Skeletal muscle satellite cell (primary cell): ENCODE results near the gene SLC6A2.

Experiments
- H3K27me3 ChIP-seq: 2 replicates; pipeline ENCODE4 v1.7.0; 2013; ENCODE audit warnings: low read length; ENCODE audit not compliant: control insufficient read depth, insufficient read depth
- H3K36me3 ChIP-seq: 2 replicates; pipeline ENCODE4 v1.7.0; 2013; ENCODE audit warnings: mild to moderate bottlenecking, control low read depth, low read length; ENCODE audit not compliant: insufficient read depth
- H3K4me1 ChIP-seq: 2 replicates; pipeline ENCODE4 v1.7.0; 2013; ENCODE audit warnings: low read length; ENCODE audit not compliant: control insufficient read depth, insufficient read depth
- H3K4me2 ChIP-seq: 2 replicates; pipeline ENCODE4 v1.7.0; 2013; ENCODE audit warnings: mild to moderate bottlenecking, low read length
- H3K4me3 ChIP-seq: 2 replicates; pipeline ENCODE4 v1.7.0; 2013; ENCODE audit warnings: low read length
- H3K9ac ChIP-seq: 2 replicates; pipeline ENCODE4 v1.7.0; 2013; ENCODE audit warnings: mild to moderate bottlenecking, low read depth, low read length, moderate library complexity
- H3K9me3 ChIP-seq: replicated peaks from 2 replicates; pipeline ENCODE4 v1.7.0; 2013; ENCODE audit warnings: mild to moderate bottlenecking, control low read depth, low read length

SLC6A2 gene

DNA sequence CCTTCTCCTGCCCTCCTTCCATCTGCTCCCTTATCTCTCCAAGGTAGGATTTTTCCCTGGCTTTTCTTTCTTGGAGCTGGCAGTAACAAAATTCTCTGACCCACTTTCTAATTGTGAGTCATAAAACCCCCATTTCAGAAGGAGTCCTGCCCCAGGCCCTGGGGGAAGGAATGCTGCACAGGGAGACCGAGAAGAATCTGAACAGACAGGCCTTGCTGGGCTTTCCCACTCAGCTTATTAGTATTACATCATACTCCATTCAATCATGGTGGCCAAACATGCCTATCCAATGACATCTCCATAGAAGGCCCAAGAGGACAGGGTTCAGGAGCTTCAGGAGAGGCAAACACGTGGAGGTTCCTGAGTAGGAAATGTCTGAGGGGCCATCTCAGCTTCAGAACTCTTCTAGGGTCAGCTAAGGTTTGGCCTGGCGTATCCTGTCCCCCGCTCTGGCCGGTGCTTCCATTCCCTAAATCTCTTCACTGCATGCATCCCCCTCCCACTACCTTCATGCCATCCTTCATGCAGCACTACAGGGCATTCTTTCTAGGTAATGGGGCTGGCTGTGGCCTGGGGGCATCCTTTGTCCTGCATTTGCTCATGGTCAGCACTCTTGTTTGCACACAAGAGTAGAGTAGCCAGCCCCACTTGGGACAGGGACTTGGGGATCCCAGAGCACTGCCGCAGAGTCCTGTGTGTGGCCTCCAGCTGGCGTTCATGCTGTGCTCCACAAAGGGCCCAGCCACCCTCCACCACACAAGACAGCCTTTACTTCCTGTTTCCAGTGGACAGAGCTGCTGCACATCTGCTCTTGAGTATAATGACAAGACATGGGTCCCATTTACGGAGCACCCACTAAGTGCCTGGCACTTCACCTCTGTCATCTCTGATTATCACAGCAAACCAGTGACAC lies 8.2 kb downstream of the SLC6A2 start:
- H3K4me2 ChIP-seq, result no peak overlapping the region
- no peak overlapping the region for H3K4me3 ChIP-seq
- no peak overlapping the region for H3K9ac ChIP-seq
- no peaks in the 10 kb centered on the region for H3K4me1 ChIP-seq
- H3K27me3 ChIP-seq, result peaks cover 10% of the 10 kb centered on the region
- no peaks in the 10 kb centered on the region for H3K9me3 ChIP-seq
- no peaks in the 10 kb centered on the region for H3K36me3 ChIP-seq

DNA sequence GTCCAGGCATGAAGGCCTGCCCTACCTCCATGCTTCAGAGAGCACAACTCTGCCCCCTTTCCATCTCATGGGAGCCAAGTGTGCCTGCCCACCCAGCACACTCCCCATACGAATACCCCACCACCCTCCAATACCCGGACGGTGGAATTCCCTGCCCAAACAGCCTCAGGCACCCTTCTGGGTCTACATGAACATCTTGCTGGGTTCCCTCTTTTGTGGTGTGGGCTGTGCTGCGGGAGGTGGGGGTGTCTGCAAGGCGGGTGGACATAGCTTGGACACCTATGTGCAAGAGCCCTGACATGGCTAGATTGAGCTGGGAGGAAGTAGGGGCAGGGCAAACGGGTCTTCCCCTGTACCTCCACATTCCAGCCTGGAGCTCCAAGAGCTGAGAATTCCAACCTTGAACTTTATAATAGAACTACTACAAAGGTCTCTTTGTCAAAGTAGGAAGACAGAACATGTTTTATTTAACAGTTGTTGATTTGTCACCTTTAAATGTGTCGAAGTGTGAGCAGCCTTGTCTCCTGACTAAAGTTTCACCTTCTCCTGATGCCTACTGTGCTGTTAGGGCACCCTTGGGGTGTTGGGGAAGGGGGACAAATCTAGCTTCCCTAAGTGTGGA lies 9.1 kb downstream of the SLC6A2 start:
- Histone ChIP-seq H3K9me3 (no peaks in the 10 kb centered on the region), H3K4me1 (no peaks in the 10 kb centered on the region), H3K4me2 (no peak overlapping the region), H3K36me3 (no peaks in the 10 kb centered on the region), H3K27me3 (peaks cover 6% of the 10 kb centered on the region), H3K9ac (no peak overlapping the region), H3K4me3 (no peak overlapping the region)

DNA sequence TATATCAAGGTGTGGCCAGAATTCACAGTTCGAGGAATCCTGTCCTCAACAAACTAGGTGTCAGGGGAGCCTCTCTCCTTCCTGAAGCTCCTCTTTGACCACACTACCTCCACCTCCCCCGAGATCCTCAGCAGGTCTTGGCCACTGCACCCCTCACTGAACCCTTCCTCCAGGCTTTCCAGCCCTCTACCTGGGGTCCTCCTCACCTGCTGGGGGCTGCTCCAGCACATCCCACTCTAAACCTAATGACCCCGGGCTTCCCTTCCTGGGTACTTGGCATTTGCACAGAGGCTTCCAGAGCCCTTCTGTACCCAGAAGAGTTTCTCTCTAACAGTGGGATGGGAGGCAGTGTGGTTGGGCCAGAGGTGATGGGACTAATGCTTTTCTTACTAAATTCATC lies 9.7 kb downstream of the SLC6A2 start:
- no peak overlapping the region for H3K9ac ChIP-seq
- H3K4me2 ChIP-seq, result no peak overlapping the region
- H3K4me3 ChIP-seq, result no peak overlapping the region
- no peaks in the 10 kb centered on the region for H3K4me1 ChIP-seq
- H3K9me3 ChIP-seq, result no peaks in the 10 kb centered on the region
- H3K36me3 ChIP-seq, result no peaks in the 10 kb centered on the region
- H3K27me3 ChIP-seq, result peaks cover 3% of the 10 kb centered on the region

GRCh38 chr16:55666012-55666411 lies 10.2 kb downstream of the SLC6A2 start:
- H3K4me2 ChIP-seq, result no peak overlapping the region
- no peaks in the 10 kb centered on the region for H3K9me3 ChIP-seq
- H3K27me3 ChIP-seq, result no peaks in the 10 kb centered on the region
- no peaks in the 10 kb centered on the region for H3K36me3 ChIP-seq
- no peak overlapping the region for H3K9ac ChIP-seq
- H3K4me1 ChIP-seq, result no peaks in the 10 kb centered on the region
- no peak overlapping the region for H3K4me3 ChIP-seq

DNA sequence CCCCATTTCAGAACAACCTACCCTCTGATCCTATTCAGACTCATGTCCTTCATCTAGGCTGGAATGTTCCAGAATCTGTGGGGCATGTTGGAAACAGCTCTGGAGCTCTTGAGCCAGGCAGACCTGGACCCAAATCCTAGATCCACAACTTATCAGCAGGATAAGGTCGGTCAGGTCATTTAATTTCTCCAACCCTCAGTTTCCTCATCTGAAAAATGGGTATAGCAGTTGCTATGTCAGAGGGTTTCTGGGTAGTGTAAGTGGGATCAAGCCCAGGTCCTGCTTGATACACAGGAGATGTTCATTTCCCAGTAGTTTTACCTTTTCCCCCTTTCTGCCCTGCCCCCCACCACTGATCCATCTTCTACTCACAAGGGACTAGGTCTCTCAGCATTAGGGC lies 12.0 kb downstream of the SLC6A2 start:
- no peaks in the 10 kb centered on the region for H3K4me1 ChIP-seq
- no peaks in the 10 kb centered on the region for H3K36me3 ChIP-seq
- no peak overlapping the region for H3K4me2 ChIP-seq
- no peak overlapping the region for H3K4me3 ChIP-seq
- H3K9me3 ChIP-seq, result no peaks in the 10 kb centered on the region
- H3K9ac ChIP-seq, result no peak overlapping the region
- no peaks in the 10 kb centered on the region for H3K27me3 ChIP-seq

DNA sequence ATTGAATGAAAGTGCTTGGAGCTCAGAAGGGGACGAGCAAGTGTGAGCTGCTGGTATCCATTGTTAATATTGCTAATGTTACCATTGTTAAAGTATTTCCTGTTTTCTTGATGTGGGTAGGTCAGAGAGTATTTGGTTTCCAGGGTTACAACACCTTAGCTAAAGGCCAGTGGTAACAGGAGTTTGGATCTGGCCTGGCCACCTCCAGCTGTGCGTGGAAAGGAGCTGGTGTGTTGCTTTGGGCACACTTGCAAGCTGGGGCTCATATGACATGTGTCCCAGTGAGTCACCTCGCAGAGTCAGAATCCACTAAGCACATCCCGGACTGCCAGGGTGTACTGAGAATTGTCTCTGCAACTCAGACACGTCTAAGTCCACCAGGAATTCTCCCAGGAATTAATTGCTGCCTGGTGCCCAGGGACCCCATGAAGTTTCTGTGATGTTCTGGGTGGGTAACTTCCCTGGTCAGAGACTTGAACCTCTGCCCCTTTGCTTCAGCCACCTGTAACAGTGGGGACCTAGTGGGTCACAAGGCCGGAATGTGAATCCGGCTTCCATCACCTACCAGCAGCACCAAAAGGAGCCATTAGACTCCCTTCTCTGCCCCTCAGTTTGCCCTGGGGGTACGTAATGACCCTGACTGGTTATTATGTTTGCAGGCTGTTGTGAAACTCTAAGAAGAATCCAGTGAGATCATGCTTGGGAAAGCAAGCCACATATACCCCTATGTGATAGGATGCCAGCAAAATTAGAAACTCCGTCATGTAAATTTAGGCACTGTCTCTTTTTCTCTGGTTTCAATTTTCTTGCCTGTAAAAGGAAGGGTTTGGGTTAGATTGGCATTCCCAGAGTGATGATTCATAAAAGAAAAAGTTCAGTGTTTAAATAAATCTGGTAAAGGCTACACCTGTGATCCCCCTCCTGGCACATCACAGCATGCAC lies 12.8 kb downstream of the SLC6A2 start:
- H3K4me2 ChIP-seq, result no peak overlapping the region
- H3K4me3 ChIP-seq, result no peak overlapping the region
- no peaks in the 10 kb centered on the region for H3K4me1 ChIP-seq
- no peaks in the 10 kb centered on the region for H3K36me3 ChIP-seq
- H3K9me3 ChIP-seq, result no peaks in the 10 kb centered on the region
- no peak overlapping the region for H3K9ac ChIP-seq
- H3K27me3 ChIP-seq, result no peaks in the 10 kb centered on the region

DNA sequence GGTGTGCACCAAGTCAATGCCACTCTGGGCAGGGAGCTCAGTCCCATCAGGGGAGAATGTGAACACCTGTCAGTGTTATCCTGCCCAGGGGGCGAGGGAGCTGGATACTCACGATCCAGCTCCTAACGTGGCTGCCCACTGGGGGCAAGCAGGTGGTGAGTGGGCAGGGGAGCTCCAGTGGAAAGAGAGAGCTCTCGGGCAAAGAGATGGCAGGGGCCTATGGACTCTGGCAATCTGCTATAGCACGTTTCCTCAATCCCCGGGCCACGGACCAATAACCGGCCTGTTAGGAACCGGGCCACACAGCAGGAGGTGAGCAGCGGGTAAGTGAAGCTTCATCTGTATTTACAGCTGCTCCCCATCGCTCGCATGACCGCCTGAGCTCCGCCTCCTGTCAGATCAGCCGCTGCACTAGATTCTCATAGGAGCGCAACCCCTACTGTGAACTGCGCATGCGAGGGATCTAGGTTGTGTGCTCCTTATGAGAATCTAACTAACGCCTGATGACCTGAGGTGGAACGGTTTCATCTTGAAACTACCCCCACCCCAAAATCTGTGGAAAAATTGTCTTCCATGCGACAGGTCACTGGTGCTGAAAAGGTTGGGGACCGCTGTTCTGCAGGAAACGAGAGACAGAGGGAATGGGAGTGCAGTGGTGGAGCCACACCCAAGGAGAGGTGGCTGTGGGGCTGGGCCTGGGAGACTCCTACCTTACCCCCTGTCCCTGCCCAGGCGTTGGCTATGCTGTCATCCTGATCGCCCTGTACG lies 15.6 kb downstream of the SLC6A2 start:
- Histone ChIP-seq H3K27me3 (peaks cover 3% of the 10 kb centered on the region), H3K36me3 (no peaks in the 10 kb centered on the region), H3K4me2 (no peak overlapping the region), H3K9ac (no peak overlapping the region), H3K4me3 (no peak overlapping the region), H3K9me3 (no peaks in the 10 kb centered on the region), H3K4me1 (no peaks in the 10 kb centered on the region)

GRCh38 chr16:55671974-55672280 lies 16.1 kb downstream of the SLC6A2 start:
- H3K27me3 ChIP-seq, result peaks cover 3% of the 10 kb centered on the region
- no peaks in the 10 kb centered on the region for H3K4me1 ChIP-seq
- no peak overlapping the region for H3K4me2 ChIP-seq
- H3K4me3 ChIP-seq, result no peak overlapping the region
- H3K9ac ChIP-seq, result no peak overlapping the region
- no peaks in the 10 kb centered on the region for H3K9me3 ChIP-seq
- H3K36me3 ChIP-seq, result no peaks in the 10 kb centered on the region

- no peak overlapping the region for H3K4me3 ChIP-seq
- no peak overlapping the region for H3K9ac ChIP-seq
- H3K4me1 ChIP-seq, result no peaks in the 10 kb centered on the region
- H3K27me3 ChIP-seq, result peaks cover 3% of the 10 kb centered on the region
- no peaks in the 10 kb centered on the region for H3K36me3 ChIP-seq
- no peak overlapping the region for H3K4me2 ChIP-seq
- H3K9me3 ChIP-seq, result no peaks in the 10 kb centered on the region
Observed at GRCh38 chr16:55672471-55672870, 16.7 kb downstream of the SLC6A2 start.

DNA sequence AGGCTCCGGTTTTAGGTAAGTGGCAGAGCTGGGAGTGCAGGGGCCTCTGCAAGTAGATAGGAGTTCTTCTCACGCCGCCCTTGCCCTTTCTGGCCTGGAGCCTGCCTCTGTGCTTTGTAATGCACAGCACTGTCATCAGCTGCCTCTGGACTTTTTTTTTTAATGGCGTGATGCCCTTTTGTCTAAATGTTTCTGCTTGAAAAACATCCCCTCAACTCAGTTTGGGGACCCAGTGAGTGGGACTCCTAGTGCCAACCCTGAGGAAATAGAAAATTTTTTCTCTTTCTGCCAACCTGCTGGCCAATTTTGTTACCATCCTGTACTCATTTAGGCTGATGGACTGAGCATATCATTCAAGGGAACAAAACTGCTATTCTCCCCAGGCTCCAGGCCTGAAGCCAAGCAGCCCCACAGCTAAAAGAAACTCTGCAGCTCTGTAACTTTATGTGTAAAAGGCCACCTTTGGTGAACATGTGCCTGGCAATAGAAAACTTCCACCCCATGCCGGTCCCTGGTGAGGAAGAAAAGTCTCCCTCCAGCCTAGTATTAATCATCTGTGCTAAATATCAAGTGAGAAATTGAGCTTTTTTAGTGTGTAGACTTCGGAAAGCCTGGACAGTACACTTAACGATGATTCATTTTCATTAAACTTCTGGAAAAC lies 22.5 kb downstream of the SLC6A2 start:
- peaks cover 8% of the 10 kb centered on the region for H3K27me3 ChIP-seq
- H3K9ac ChIP-seq, result no peak overlapping the region
- no peak overlapping the region for H3K4me3 ChIP-seq
- no peaks in the 10 kb centered on the region for H3K4me1 ChIP-seq
- no peaks in the 10 kb centered on the region for H3K36me3 ChIP-seq
- H3K9me3 ChIP-seq, result no peaks in the 10 kb centered on the region
- H3K4me2 ChIP-seq, result no peak overlapping the region
